Fibroblast of mammary gland (primary cell): ENCODE measurements around the gene QKI.

Experiments
- DNase-seq: peaks from one replicate; pipeline ENCODE4 v3.0.0-alpha.2; 2010; ENCODE audit warnings: low read depth
- H3K4me3 ChIP-seq: 2 replicates; pipeline ENCODE4 v1.5.1; 2011; ENCODE audit warnings: low read depth, mild to moderate bottlenecking, low read length, moderate library complexity; ENCODE audit not compliant: control insufficient read depth
- CTCF ChIP-seq: conservative IDR thresholded peaks from 2 replicates; pipeline ENCODE4 v1.5.1; 2011; ENCODE audit warnings: low read depth, low read length, inconsistent platforms; ENCODE audit not compliant: control insufficient read depth, insufficient read depth

QKI gene

GRCh38 chr6:163520956-163521355 is 106.4 kb downstream of the QKI start:
- DNase-seq = no peak
- no peak for TF ChIP-seq CTCF
- H3K4me3 ChIP-seq = no peak overlapping the region

GRCh38 chr6:163522033-163522432 is 107.5 kb downstream of the QKI start:
- DNase-seq = no peak
- TF ChIP-seq CTCF = no peak
- H3K4me3 ChIP-seq = no peak overlapping the region

GRCh38 chr6:163525926-163526325 is 111.4 kb downstream of the QKI start:
- H3K4me3 ChIP-seq = no peak overlapping the region
- no peak for TF ChIP-seq CTCF
- peak; percentile 40 for DNase-seq

- DNase-seq = no peak
- no peak overlapping the region for H3K4me3 ChIP-seq
These were observed 111.8 kb downstream of the QKI start for GRCh38 chr6:163526346-163526745.

GRCh38 chr6:163527291-163527690 is 112.8 kb downstream of the QKI start:
- no peak for DNase-seq
- no peak for TF ChIP-seq CTCF

More at GRCh38 chr6:163526346-163526745, 111.8 kb downstream of the QKI start:
- TF ChIP-seq CTCF = no peak

GRCh38 chr6:163529605-163530004 is 115.1 kb downstream of the QKI start:
- no peak overlapping the region for H3K4me3 ChIP-seq
- DNase-seq = peak; percentile 92
- no peak for TF ChIP-seq CTCF

More at GRCh38 chr6:163527291-163527690, 112.8 kb downstream of the QKI start:
- no peak overlapping the region for H3K4me3 ChIP-seq

GRCh38 chr6:163530406-163530805 is 115.9 kb downstream of the QKI start:
- DNase-seq = no peak
- no peak for TF ChIP-seq CTCF
- H3K4me3 ChIP-seq = no peak overlapping the region
